Sciatic nerve (tissue), 2 donors: ENCODE measurements around the gene DCP2. TPM values are rescaled to one million over a fixed set of nuclear protein-coding genes. Genes with fewer than 3 reads are reported as not detected.
"Not testable (repeated sequence)": the region's sequence is repeated elsewhere in the genome, so short reads cannot be mapped to it uniquely, and the experiment has no call there.

ENCODE experiments used
- ATAC-seq: fragments of 200-7000 bp; cut with Tn5 transposase; one replicate; pipeline ENCODE4 v1.9.1; 2020; ENCODE audit warnings: mild to moderate bottlenecking, moderate library complexity
- DNase-seq: peaks from one replicate; pipeline ENCODE4 v3.0.0-alpha.2; 2020; ENCODE audit warnings: low spot score
- intact Hi-C: fragments of 100-400 bp; cut with DNase I; formaldehyde crosslinking; loops from one replicate; pipeline ENCODE4 v1.14.2; 2022
- total RNA-seq: library from RNA; stranded (reverse); fragmentation: NEBNext Ultra II Directional; extraction: Animal tissue kit (Norgen Biotek cat#: 25700); gene quantifications from one replicate; pipeline ENCODE4 v1.2.1, GENCODE V29; 2021
- donor health status: DM: no; HTN: no; CAD: no.
- donor health status: DM: no; HTN: no; CAD: no.

Gene DCP2
- 57.4 TPM for total RNA-seq

GRCh38 chr5:112976432-112977309, at the start of gene DCP2:
Gene DCP2, plus strand, starts transcription at chr5:112976798. Its CDS starts 136 bp downstream, at chr5:112976934.
- intact Hi-C loops, result no loop called here
- ATAC-seq, result peak; percentile 99
- DNase-seq, result peak; percentile 95

GRCh38 chr5:112929336-112930081, 47.1 kb upstream of the DCP2 start:
- no peak for ATAC-seq
- intact Hi-C loops, result no loop called here
- no peak for DNase-seq

DNA sequence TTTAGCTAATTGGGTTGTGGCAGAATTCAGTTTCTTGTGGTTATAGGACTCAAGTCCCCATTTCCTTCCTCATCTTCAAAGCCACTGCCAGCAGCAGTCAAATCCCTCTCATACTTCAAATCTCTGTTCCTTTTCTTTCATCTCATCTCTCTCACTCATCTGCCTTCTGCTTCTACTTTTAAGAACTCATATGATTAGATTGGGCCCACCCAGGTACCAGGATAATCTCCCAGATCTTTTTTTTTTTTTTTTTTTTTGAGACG, 46.6 kb upstream of the DCP2 start:
- DNase-seq, result no peak
- ATAC-seq, result no peak
- intact Hi-C loops, result no loop called here

DNA sequence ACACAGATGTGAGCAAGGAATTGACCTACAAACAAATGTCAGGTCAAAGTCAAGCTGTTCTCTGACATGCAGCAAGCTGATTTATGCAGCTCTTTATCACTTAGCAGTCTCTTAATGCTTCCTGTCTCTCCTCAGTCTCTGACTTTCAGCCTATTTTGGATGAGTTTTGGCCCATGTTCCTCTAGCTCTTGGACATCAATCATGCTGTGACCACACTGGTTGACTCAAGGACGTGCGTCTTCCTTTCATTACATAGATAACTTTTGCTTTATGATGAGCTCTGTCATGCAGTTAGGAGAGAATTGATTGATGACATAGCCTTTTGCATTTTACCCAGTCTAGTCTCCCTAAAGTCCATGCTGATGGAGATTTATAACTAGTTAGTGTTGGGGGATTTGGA, 45.1 kb upstream of the DCP2 start:
- DNase-seq (no peak), ATAC-seq (no peak)
- intact Hi-C loops, result no loop called here

DNA sequence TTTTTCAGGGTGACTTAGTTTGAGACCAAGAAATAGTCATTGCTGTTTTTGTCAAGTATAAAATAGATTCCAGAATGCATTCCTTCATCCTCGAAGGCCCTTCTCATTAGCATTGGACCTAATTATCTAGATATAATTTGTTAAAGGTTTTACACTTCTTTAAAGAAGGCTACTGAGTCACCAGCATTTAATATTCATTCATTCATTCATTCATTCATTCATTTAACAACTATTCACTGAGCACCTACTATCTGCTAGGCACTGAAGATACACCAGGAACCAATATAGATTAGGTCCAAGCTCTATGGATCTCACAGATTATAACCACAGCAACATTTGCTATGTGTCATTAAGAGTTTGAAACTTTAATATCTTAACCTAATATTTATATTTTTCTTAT, 43.5 kb upstream of the DCP2 start:
- intact Hi-C loops, result no loop called here
- no peak for DNase-seq
- ATAC-seq, result no peak

DNA sequence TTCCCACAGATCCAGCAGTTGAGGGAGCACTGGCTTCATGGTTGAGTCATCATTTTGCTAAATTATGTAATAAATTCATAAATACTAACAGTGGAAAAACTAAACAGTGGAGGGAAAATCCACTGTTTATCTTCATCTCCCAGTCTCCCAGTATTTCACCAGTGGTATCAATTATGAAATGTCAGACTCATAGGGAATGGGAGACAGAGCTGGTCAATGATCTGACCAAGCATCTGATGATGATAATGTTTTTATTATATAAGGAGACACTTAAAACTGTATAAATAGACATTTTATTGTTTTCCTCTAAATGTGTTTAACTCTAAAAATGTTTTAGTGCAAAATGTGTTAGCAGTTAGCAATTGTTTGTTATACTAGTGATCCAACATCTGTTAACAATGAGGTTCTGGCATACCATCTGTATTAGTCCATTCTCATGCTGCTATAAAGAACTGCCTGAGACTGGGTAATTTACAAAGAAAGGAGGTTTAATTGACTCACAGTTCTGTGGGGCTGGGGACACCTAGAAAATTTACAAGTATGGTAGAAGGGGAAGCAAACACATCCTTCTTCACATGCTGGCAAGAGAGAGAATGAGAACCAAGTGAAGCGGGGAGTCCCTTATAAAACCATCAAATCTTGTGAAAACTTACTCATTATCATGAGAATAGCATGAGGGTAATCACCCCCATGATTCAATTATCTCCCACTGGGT, 42.8 kb upstream of the DCP2 start:
- no peak for DNase-seq
- peak; percentile 73 for ATAC-seq
- intact Hi-C loops, result no loop called here

DNA sequence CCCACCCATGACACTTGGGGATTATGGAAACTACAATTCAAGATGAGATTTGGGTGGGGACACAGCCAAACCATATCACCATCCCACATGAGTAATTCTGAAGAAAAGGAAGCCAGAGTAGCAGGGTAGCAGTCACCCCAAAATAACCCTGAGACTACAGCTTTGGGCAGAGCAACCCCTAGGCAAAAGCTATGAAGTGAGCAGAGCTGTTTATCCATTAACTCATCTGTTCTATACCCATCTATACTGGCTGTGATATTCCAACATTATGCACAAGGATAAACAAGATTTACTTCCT, 42.3 kb upstream of the DCP2 start:
- intact Hi-C loops, result no loop called here
- ATAC-seq (no peak), DNase-seq (no peak)

DNA sequence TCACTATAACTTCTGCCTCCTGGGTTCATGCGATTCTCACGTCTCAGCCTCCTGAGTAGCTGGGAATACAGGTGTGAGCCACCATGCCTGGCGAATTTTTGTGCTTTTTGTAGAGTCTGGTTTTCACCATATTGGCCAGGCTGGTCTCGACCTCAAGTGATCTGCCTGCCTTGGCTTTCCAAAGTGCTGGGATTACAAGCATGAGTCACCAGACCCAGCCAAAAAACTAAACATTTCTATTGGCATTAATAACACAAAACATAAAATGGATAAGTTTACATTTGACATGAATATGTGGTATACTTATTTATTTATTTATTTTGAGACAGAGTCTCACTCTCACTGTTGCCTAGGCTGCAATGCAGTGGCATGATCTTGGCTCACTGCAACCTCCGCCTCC, 40.9 kb upstream of the DCP2 start:
- intact Hi-C loops, result no loop called here
- ATAC-seq, result no peak
- DNase-seq, result no peak

DNA sequence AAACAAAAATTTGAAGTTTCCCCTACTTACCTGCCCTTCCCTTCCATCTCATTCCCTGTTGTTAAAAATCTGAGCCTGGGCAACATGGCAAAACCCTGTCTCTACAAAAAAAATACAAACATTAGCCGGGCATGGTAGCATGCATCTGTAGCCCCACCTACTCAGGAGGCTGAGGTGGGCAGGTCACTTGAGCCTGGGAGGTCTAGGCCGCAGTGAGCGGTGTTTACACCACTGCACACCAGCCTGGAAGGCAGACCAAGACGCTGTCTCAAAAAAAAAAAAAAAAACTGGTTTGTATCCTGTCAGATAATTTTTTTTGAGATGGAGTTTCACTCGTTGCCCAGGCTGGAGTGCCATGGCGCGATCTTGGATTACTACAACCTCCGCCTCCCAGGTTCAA, 38.3 kb upstream of the DCP2 start:
- intact Hi-C loops, result no loop called here
- ATAC-seq (no peak), DNase-seq (no peak)

DNA sequence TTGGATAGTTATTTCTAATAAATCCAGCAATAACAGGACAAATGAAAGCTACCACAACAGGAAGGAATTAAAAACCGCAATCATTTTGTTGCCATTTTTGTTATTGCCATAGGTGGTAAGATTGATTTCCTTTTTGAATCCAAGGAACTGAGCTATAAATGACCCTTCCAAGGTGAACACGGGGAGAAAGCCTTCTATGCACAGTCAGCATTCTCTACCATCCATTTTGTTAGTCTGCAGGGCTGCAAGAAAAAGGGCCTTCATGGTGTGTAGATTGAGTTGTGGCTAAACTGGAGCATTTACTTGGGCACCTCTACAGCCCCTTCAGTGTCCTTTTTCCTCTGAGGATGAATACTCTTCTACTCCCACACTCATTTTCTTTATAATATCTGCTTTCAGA, 35.9 kb upstream of the DCP2 start:
- intact Hi-C loops, result no loop called here
- ATAC-seq (no peak), DNase-seq (no peak)

GRCh38 chr5:112948458-112948857, 28.1 kb upstream of the DCP2 start:
- intact Hi-C loops, result no loop called here
- DNase-seq (no peak), ATAC-seq (no peak)

DNA sequence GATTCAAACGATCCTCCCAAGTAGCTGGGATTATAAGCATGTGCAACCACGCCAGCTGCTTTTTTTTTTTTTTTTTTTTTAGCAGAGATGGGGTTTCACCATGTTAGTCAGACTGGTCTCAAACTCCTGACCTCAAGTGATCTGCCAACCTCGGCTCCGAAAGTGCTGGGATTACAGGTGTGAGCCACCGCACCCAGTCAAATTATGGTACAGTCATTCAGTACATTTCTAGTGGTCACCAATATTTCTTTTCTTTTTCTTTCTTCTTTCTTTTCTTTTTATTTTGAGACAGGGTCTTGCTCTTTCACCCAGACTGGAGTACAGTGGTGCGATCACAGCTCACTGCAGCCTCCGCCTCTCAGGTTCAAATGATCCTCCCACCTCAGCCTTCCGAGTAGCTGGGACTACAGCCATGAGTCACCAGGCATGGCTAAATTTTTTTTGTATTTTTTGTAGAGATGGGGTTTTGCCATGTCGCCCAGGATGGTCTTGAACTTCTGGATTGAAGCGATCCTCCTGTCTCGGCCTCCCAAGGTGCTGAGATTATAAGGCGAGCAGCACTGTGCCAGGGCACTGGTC, 25.4 kb upstream of the DCP2 start:
- DNase-seq (no peak), ATAC-seq (no peak)
- intact Hi-C loops, result no loop called here

- intact Hi-C loops, result no loop called here
- ATAC-seq, result no peak
Measured at GRCh38 chr5:112956606-112957005, 20.0 kb upstream of the DCP2 start.

DNA sequence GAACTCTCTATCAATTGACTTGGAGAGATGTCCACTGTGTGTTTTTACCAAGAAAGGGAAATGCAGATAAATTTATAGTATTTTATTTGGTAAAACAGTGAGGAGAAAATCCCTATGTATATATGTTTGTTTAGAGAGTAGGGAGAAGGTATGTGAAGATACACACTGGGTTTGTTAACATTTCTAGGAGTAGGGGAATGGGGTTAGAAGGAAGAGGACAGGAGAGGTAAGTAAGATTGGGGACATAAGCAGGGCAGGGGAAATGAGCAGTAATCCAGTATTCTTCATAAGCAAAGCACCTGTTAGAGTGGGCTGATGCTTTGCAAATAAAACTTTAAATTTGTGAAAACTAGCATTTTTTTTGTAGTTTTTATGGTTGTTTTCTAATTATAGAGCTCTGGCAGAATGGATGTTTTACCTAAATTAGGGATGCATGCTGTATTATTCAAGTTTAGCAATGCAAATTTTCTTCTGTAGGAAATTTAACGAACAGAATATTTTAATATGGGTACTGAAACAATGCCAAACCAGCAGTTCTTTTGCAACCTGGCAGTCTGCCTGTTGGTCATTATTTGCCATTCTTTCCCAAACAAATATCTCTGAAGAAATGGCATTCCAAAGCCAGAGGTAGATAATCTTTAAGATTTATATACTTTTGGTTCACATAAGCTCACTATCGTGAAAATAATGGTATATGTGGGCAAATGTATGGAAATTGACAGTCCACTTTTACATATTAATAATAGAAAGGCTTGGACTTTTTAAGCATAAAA, 19.4 kb upstream of the DCP2 start:
- intact Hi-C loops, result no loop called here
- DNase-seq (no peak), ATAC-seq (no peak)

More at GRCh38 chr5:112956606-112957005, 20.0 kb upstream of the DCP2 start:
- no peak for DNase-seq

DNA sequence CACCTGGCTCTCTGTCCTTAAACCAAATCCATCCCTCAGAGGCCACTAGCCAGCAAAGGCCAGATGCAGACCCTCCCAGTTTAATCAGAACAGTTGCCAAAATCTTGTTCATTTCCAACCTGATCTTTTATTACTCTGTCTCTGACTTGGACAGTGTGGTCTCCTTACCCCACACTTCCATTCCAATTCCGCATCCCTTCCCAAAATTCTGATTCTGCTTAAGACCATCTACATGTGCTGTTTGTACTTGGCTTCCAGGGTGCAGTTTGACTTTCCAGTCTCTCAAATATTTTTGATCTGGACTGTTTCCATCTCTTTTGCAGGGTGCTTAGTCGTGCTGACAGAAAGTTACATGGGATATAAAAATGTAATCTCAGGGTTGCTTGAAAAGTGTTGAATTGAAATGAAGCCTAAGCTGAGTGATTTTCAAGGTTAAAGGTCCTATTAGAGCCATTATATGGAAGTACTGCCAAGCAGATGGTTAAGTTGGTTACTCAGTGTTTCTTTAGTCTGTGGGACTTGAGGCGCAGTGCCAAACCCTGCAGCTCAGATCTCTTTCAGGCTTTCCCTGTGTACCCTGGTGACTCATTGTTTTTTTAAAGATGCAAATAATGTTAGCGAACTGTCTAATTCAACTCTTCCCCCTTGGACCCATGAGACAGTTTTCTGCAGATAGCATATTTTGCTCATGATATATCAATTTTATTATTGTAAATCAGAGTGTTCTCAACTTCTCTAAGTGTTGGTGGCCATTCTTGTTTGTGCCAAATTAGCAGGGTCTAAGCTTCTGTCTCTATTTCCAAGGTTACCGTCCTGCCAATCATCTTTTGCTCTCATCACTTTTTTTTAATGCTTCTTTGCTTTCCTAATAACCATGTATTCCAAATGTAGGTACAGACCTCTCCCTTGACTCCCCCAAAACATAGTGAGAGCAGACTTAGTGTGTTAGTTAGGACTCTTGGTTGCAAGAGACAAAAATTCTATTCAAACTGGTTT, 18.2 kb upstream of the DCP2 start:
- intact Hi-C loops, result no loop called here
- DNase-seq (no peak), ATAC-seq (peak; percentile 75)

DNA sequence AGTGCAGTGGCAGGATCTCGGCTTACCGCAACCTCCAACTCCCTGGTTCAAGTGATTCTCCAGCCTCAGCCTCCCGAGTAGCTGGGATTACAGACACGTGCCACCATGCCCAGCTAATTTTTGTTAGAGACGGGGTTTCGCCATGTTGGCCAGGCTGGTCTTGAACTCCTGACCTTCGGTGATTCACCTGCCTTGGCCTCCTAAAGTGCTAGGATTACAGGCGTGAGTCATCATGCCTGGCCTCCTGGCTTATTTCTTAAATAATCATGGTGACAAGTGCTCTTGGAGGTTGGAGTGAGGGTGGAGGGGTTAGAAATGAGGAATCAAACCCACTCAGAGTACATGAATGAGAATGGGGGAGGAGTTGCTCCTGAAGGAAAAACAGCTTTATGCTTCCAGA, 16.7 kb upstream of the DCP2 start:
- intact Hi-C loops, DNase-seq, ATAC-seq: not testable (repeated sequence)

DNA sequence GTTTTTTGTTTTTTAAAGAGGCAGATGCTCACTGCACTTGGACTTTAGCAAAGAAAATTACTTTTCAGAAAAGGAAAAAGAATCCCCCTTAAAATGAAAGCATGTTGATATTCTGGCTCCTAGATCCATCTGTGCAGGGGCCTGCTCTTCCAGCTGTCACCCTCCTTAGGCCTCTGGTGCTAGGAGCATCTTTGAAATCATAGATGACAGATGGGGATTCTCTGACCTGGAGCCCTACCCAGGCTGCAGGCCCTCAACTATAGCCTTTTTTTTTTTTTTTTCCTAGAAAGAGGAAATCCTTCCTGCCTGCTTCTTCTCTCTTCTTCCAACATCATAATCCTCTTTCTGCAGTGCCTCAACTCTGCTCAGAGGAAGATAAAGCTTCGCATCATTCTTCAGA, 16.3 kb upstream of the DCP2 start:
- DNase-seq (no peak), ATAC-seq (no peak)
- intact Hi-C loops, result no loop called here

DNA sequence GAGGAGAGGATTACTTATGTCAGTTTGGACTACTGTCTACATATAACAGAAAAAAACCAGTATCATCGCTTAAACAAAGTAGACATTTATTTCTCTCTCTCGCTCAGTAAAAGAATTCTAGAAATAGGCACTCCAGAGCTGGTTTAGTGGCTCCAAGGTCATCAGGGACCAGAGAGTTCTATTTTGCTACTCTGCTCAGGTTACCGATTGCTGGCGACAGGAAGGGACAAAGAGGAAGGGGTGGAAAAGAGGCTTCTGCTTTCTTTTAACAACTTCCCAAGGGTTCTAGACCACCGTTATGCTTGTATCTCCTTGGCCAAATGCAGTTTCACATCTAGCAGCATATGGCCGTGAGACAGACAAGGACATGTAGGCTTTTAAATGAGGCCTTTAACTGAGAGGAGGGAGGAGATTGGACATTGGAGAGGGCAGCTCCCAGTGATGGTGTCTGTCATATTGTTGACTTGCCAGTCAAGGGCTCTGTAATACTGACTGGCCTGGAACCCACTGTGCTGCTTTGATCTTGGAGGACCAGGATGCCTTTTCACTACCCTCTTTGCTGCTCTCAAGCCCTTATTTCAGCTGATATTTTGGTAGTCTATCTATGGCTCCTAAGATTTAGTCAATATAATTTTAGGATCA, 15.6 kb upstream of the DCP2 start:
- intact Hi-C loops, result no loop called here
- DNase-seq, result no peak
- ATAC-seq, result no peak
